ENCODE data around the gene SLC5A10. TPM values are rescaled to one million over a fixed set of nuclear protein-coding genes. Genes with fewer than 3 reads are reported as not detected.

Gene SLC5A10
- total RNA-seq, 1 donor from 2014 or later, result not detected

GRCh38 chr17:18984273-18985114, 32.5 kb downstream of the SLC5A10 start:
- H3K9me3 Mint-ChIP-seq, result no peaks in the 10 kb centered on the region

DNA sequence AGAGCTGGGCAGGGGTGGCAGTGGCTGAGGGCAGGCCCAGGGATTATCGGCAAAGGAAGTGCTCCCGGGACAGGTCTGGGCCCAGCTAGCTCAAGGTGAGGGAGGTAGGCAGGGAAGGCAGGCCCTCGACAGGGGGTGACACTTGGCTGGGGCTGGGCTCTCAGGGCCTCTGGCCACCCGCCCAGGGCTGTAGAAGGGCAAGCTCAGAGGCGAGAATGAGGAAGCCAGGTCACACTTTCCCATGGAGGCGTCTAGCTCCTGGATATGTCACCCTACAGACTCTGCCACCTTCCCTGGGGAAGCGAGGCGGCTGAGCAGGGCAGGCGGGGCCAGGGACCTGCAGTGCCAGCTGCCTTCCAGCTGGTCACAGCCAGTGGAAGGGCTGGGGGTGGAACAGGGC, 33.5 kb downstream of the SLC5A10 start:
- H3K27me3 Mint-ChIP-seq (ENCODE audit: low read depth), result no peaks in the 10 kb centered on the region
- peaks cover 3% of the 10 kb centered on the region for H3K4me1 Mint-ChIP-seq (ENCODE audit: low read depth)
- no peaks in the 10 kb centered on the region for H3K9me3 Mint-ChIP-seq
- H3K36me3 Mint-ChIP-seq (ENCODE audit: low read depth), result peaks cover 4% of the 10 kb centered on the region
- H3K4me3 Mint-ChIP-seq (ENCODE audit: low read depth), result no peak overlapping the region
- DNase-seq (ENCODE audit: low spot score), result no peak
- no peak overlapping the region for H3K27ac Mint-ChIP-seq
- intact Hi-C loops (cut with micrococcal nuclease), result no loop called here

More at GRCh38 chr17:18984273-18985114, 32.5 kb downstream of the SLC5A10 start:
- no peak for DNase-seq (ENCODE audit: low spot score)
- H3K36me3 Mint-ChIP-seq (ENCODE audit: low read depth), result peaks cover 4% of the 10 kb centered on the region
- no peak overlapping the region for H3K27ac Mint-ChIP-seq
- H3K4me1 Mint-ChIP-seq (ENCODE audit: low read depth), result peaks cover 3% of the 10 kb centered on the region
- intact Hi-C loops (cut with micrococcal nuclease), result no loop called here
- H3K27me3 Mint-ChIP-seq (ENCODE audit: low read depth), result no peaks in the 10 kb centered on the region
- H3K4me3 Mint-ChIP-seq (ENCODE audit: low read depth), result no peak overlapping the region

DNA sequence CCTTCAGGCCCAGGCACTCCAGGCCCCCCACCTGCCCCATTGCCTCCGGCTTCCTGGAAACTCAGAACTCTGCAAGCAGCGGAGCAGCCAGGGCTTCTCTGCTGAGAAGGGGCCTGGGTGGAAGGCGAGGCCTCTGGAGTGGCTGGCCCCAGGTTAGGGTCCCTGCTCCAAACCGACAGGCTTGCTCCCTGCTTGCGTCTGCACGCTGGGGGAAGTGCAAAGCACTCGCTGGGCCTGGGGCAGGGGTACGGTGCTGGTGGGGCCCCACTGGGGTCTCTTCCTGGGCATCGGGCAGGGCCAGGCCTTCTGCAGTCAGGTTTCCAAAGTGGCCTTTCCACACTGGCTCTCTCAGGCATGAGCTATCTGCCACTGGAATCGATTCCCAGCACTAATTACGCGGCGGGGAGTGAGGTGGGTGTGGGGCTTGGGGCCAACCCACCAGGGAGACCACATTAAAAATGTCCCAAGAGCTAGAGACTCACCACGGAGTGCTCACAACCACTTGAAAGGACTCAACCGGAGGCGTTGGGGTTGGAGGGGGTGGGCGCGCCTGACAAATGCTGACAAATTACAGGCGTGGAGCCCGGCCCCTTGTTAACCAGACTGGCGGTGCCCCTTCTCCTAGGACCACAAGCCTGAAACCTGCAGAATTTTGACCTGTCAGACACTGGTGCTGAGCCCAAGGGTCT, 34.7 kb downstream of the SLC5A10 start:
- intact Hi-C loops (cut with micrococcal nuclease), result no loop called here
- no peak overlapping the region for H3K27ac Mint-ChIP-seq
- DNase-seq (ENCODE audit: low spot score), result no peak
- H3K36me3 Mint-ChIP-seq (ENCODE audit: low read depth), result peaks cover 4% of the 10 kb centered on the region
- no peaks in the 10 kb centered on the region for H3K9me3 Mint-ChIP-seq
- no peak overlapping the region for H3K4me3 Mint-ChIP-seq (ENCODE audit: low read depth)
- H3K27me3 Mint-ChIP-seq (ENCODE audit: low read depth), result no peaks in the 10 kb centered on the region
- peaks cover 3% of the 10 kb centered on the region for H3K4me1 Mint-ChIP-seq (ENCODE audit: low read depth)

DNA sequence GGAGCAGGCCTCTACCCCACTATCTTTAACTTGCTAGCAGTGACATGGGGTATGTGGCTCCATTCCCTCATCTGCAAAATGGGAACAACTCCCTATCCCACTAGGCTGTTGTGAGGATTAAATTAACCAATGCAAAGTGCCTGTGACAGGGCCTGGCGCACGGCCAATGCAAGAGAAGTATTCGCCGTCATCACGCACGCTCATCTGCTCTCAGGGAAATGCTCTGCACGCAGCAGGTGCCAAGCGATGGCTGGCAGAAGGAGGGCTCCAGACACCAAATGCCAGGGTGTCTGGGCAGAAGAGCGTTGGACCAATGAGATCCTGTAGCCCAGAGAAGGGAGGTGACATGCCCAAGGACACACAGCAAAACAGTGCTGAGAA, 35.3 kb downstream of the SLC5A10 start:
- H3K27me3 Mint-ChIP-seq (ENCODE audit: low read depth), result no peaks in the 10 kb centered on the region
- intact Hi-C loops (cut with micrococcal nuclease), result no loop called here
- H3K9me3 Mint-ChIP-seq, result no peaks in the 10 kb centered on the region
- H3K4me1 Mint-ChIP-seq (ENCODE audit: low read depth), result peaks cover 3% of the 10 kb centered on the region
- peaks cover 4% of the 10 kb centered on the region for H3K36me3 Mint-ChIP-seq (ENCODE audit: low read depth)
- H3K27ac Mint-ChIP-seq, result no peak overlapping the region
- no peak for DNase-seq (ENCODE audit: low spot score)
- H3K4me3 Mint-ChIP-seq (ENCODE audit: low read depth), result no peak overlapping the region

GRCh38 chr17:18987862-18988545, 36.0 kb downstream of the SLC5A10 start:
- Mint-ChIP-seq H3K4me1 (ENCODE audit: low read depth) (peaks cover 5% of the 10 kb centered on the region), H3K36me3 (ENCODE audit: low read depth) (peaks cover 4% of the 10 kb centered on the region), H3K27ac (no peak overlapping the region), H3K27me3 (ENCODE audit: low read depth) (no peaks in the 10 kb centered on the region), H3K9me3 (no peaks in the 10 kb centered on the region), H3K4me3 (ENCODE audit: low read depth) (no peak overlapping the region)
- DNase-seq (ENCODE audit: low spot score), result no peak
- intact Hi-C loops (cut with micrococcal nuclease), result no loop called here

DNA sequence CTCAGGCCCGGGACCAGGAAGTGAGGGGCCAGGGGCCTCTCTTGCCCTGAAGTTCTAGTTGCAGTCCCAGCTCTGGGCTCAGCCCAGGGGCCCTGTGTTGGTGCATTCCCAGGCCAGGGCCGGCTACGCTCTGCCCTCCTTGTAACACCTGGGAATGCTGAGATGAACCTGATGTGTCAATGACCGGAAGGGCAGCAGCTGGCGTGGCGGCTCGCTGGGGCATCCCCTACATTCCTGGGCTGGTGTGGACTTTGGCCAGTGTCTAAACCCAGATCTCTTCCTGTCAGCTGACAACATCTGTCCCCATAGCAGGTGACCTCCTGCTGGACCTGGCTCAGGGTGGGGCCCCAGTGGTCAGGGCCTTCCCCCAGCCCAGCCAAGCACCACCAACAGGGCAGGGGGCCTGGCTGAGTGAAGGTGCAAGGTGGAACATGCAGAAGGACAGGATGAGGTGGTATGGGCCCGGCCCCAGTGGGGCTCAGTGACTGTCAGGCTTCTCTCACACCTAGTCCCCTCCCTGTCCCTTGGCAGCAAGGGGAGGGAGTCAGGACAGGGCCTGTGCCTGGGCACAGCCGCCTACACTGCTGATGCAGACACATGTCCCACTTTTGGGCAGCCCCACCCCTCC, 36.7 kb downstream of the SLC5A10 start:
- intact Hi-C loops (cut with micrococcal nuclease), result no loop called here

DNA sequence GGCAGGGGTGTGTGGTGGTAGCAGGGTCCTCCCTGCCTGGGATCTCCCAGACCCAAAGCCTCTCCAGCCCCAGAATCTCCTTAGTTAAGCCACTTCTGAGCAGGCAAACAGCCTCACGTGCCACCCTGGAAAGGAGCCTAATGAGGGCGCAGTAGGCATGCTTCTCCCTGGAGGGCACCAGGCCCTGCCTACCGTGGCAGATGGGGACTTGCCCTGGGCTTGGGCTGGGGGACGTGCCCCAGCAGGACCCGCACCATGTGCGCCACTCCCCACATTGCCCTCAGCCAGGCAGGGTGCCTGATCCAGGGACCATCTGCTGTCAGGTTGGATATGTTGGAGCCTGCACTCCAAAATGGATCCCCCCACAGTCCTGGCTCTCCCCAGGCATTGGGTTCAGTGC, 38.4 kb downstream of the SLC5A10 start:
- Mint-ChIP-seq H3K4me1 (ENCODE audit: low read depth) (peaks cover 12% of the 10 kb centered on the region), H3K4me3 (ENCODE audit: low read depth) (no peak overlapping the region), H3K27me3 (ENCODE audit: low read depth) (no peaks in the 10 kb centered on the region), H3K36me3 (ENCODE audit: low read depth) (peaks cover 20% of the 10 kb centered on the region), H3K27ac (no peak overlapping the region), H3K9me3 (peaks cover 7% of the 10 kb centered on the region)
- intact Hi-C loops (cut with micrococcal nuclease), result no loop called here
- DNase-seq (ENCODE audit: low spot score), result no peak

More for the DNA sequence above, 36.7 kb downstream of the SLC5A10 start:
- Mint-ChIP-seq H3K4me1 (ENCODE audit: low read depth) (peaks cover 10% of the 10 kb centered on the region), H3K27ac (no peak overlapping the region), H3K36me3 (ENCODE audit: low read depth) (peaks cover 6% of the 10 kb centered on the region), H3K9me3 (no peaks in the 10 kb centered on the region), H3K27me3 (ENCODE audit: low read depth) (no peaks in the 10 kb centered on the region), H3K4me3 (ENCODE audit: low read depth) (no peak overlapping the region)
- no peak for DNase-seq (ENCODE audit: low spot score)

DNA sequence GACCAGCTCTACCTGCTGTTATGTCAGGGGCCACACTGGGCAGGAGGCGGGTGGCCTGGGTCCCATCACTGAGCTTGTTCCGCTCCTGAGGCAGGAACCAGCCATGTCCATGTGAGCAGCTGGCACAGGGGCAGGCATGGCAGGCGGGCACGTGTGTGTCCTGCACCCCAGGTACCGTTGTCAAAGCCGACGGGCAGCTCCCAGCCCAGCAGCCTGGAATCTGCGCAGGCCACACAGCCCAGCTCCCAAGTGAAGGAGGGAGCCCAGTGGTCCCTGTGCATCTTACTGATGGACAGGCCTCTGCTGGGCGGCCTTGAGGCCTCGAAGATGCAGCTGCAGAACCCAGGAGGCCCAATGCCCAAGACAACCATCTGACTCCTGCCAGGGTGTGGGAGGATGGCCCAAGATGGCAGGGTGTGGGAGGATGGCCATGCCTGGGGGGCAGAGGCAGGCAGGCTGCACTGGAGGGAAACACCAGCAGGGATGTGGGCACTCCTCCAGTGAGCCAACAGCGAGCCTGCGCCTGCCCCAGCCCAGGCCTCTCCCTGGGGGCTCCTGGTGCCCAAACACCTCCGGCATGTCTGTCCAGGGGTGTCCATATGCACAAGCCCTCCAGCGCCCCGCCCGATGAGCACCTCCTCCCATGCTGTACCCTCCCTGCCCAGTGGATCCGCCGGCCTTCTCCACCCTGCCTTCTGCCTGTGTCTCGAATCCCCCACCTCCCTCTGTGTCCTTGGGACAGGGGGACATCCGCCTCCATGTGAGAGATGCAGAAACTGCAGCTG, 39.8 kb downstream of the SLC5A10 start:
- DNase-seq (ENCODE audit: low spot score), result no peak
- intact Hi-C loops (cut with micrococcal nuclease), result no loop called here

GRCh38 chr17:18992454-18993130, 40.6 kb downstream of the SLC5A10 start:
- H3K4me3 Mint-ChIP-seq (ENCODE audit: low read depth), result no peak overlapping the region
- DNase-seq (ENCODE audit: low spot score), result no peak
- H3K36me3 Mint-ChIP-seq (ENCODE audit: low read depth), result peaks cover 36% of the 10 kb centered on the region
- no peaks in the 10 kb centered on the region for H3K27me3 Mint-ChIP-seq (ENCODE audit: low read depth)
- intact Hi-C loops (cut with micrococcal nuclease), result no loop called here
- peaks cover 12% of the 10 kb centered on the region for H3K9me3 Mint-ChIP-seq
- H3K4me1 Mint-ChIP-seq (ENCODE audit: low read depth), result peaks cover 9% of the 10 kb centered on the region
- H3K27ac Mint-ChIP-seq, result no peak overlapping the region

More for the DNA sequence above, 39.8 kb downstream of the SLC5A10 start:
- Mint-ChIP-seq H3K4me1 (ENCODE audit: low read depth) (peaks cover 12% of the 10 kb centered on the region), H3K36me3 (ENCODE audit: low read depth) (peaks cover 32% of the 10 kb centered on the region), H3K9me3 (peaks cover 12% of the 10 kb centered on the region), H3K27ac (no peak overlapping the region), H3K4me3 (ENCODE audit: low read depth) (no peak overlapping the region), H3K27me3 (ENCODE audit: low read depth) (no peaks in the 10 kb centered on the region)

DNA sequence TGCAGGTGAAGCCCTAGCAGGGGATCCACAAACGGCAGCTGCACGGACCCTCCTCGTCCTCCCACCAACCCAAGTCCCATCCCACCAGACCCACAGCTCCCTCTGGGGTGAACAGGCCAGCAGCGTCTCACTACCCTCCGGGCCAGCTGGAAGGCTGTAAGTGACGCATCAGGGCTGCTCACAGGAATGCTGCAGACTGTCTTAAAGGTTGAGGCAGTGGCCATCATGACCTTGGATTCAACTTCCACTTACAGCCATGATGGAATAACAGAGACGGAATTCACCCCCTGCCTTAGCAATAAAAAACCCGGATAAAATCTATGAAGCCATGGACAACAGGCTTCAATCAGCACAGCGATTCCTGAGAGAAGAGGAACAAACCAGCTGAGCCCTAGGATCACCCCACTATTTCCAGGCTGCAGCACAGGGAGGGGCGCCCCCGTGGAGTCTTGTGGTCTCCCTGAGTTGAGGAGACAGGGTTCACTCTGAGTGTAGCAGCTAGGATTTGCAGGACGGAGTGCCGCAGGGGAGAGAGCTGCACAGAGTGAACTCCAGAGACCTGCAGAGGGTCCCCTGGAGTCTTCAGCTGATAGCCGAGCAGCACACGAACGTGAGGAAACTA, 42.1 kb downstream of the SLC5A10 start:
- Mint-ChIP-seq H3K27me3 (ENCODE audit: low read depth) (no peaks in the 10 kb centered on the region), H3K27ac (no peak overlapping the region), H3K4me3 (ENCODE audit: low read depth) (no peak overlapping the region), H3K36me3 (ENCODE audit: low read depth) (peaks cover 35% of the 10 kb centered on the region), H3K9me3 (peaks cover 12% of the 10 kb centered on the region), H3K4me1 (ENCODE audit: low read depth) (peaks cover 9% of the 10 kb centered on the region)
- no peak for DNase-seq (ENCODE audit: low spot score)
- intact Hi-C loops (cut with micrococcal nuclease), result no loop called here

DNA sequence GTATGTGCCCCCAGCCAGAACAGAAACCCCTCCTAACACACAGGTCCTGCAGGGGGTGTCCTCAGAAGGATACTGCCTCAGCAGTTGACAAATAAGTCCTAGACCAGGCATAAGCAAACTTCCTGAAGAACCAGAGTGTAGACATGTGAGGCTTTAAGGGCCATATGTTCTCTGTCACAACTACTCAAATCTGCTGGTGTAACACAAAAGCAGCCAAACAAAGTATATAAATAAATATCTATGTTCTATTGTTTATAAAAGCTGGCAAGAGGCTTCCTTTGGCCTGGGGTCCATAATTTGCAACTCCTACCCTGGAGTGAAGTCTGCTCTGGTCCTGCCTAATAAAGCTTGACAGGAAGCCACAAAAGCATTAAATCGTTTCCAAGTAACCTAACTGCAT, 42.7 kb downstream of the SLC5A10 start:
- no peak for DNase-seq (ENCODE audit: low spot score)
- H3K4me3 Mint-ChIP-seq (ENCODE audit: low read depth), result no peak overlapping the region

More for the DNA sequence above, 42.7 kb downstream of the SLC5A10 start:
- Mint-ChIP-seq H3K9me3 (peaks cover 12% of the 10 kb centered on the region), H3K36me3 (ENCODE audit: low read depth) (peaks cover 35% of the 10 kb centered on the region), H3K27ac (no peak overlapping the region), H3K4me1 (ENCODE audit: low read depth) (peaks cover 9% of the 10 kb centered on the region), H3K27me3 (ENCODE audit: low read depth) (no peaks in the 10 kb centered on the region)
- intact Hi-C loops (cut with micrococcal nuclease), result no loop called here
